WTC11 (cell line): Measurements from ENCODE around the gene TSPAN5.

Experiments used
- CTCF ChIP-seq: fragments of 200-600 bp; IDR thresholded peaks from 2 replicates; pipeline ENCODE4 v1.8.0; 2022; ENCODE audit warnings: antibody characterized with exemption
- ZNF425 ChIP-seq: fragments of 250-450 bp; sonication (Bioruptor Pico); conservative IDR thresholded peaks from 2 replicates; pipeline ENCODE4 v1.9.0; 2021; ENCODE audit warnings: mild to moderate bottlenecking

GRCh38 chr4:98423009-98423408 is 235.4 kb downstream of the TSPAN5 start:
- TF ChIP-seq CTCF: no peak
- TF ChIP-seq ZNF425: no peak
